HL-60/S4 (cell line): ENCODE measurements around the gene LAMA5.

Experiments
- in situ Hi-C: fragments of 300-500 bp; cut with MboI; formaldehyde crosslinking; loops from 2 replicates; pipeline ENCODE4 v1.14.3; 2022; ENCODE audit warnings: low sequenced_read_pairs

Gene LAMA5

DNA sequence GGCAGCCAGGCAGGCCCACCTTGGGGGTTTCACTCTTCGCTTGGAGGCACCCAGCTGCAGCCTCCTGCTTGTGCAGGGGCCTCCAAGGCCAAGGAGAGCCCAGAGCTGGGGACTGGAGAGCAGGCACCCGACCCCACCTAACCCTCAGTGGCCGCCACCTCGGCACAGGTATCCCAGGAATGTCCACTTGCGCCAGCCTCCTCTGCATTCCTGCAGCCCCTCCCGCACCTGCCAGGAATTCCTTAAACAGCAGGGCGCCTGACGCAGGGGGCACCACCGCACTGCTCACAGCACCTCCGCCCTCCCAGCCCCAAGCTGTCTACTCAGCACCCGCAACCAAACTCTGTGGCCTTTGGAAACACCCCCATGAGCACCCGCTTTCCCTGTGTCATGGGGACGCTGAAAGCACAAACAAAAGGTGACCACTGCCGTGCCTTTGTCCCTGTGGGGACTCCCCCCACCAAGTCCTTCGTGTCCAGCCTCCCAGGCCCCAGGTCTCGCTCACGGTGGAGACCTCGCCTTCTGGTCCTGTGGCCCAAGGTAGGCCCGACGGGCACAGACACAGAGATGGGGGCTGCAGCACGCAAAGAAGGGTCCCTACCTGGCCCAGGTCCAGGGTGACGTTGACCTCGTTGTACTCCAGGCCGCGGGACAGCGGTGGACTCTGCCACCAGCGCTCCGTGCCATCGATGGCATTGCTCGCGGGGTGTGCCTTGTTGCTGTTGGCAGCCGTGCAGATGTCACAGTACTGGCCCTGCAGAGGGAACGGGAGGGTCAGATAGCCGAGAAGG, 5.1 kb downstream of the LAMA5 start:
- in situ Hi-C loops: no loop called here

DNA sequence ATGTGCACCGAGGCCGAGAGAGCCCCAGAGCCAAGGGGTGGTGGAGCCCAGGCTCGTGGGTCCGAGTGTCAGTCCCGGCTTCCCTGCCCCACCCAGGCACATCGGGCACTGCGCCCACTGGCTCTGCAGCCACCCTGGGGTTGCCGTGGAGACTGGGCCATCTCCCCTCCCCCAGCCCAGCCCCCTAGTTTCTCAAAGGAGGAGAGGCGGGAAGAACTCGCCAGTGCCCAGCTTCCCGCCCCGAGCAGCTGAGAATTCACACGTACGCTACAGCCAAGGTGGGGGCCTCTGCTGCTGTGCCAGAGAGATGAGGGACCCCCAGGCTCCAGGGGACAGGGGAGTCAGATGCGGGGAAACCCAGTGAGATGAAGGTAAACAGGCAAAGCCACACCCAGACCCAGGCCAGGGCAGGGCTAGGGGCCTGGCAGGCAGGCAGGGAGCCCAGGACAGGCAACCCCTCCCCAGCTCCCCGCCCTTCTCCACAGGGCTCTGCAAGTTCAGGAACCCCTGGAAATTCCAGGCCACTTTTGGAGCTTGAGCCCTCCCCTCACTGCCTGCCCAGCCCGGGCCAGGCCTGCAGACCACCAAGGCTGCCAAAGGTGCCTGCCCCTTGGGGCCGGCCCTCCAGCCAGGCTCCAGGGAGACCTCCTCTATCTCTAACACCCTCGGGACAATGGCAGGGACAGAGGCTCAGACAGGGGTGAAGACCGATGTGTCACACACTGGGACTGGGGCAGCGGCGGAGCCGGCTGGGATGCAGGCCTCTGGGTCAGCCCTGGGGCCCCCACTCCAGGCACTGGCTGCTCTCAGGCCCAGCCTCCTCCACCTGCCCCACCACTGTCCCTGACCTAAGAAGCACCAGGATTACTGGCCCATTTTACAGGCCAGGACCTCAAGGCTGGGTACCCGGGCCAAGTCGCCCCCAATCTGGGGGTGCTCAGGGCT, 6.0 kb downstream of the LAMA5 start:
- in situ Hi-C loops: no loop called here

DNA sequence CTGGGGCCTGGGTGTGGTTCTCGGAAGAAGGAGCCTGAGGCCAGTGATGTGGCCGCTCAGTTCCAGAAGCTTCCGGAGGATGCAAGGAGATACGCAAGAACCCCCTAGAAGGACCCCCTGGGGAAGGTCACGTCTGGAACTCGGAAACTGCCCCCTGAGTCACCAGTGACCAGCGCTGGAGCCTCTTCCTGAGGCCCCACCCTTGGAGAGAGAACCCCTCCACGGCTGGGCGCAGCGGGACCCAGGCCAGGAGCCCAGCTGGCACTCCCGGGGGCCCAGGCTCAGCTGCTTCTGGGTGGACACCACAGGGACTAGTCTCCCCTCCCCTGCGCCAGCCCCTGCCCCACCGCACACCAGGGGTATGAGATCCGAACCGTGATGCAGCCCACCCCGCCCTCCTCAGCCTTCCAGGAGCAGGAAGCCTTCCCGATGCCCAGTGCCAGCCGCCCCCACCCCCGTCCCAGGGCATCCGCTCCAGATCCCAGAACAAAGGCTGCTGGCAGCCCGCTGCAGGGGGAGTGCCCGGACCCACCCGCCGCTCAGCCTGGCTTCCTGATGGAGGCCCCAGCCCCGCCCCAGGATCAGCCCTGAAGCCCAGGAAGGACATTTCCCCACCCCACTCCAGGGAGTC, 7.5 kb downstream of the LAMA5 start:
- in situ Hi-C loops: no loop called here

DNA sequence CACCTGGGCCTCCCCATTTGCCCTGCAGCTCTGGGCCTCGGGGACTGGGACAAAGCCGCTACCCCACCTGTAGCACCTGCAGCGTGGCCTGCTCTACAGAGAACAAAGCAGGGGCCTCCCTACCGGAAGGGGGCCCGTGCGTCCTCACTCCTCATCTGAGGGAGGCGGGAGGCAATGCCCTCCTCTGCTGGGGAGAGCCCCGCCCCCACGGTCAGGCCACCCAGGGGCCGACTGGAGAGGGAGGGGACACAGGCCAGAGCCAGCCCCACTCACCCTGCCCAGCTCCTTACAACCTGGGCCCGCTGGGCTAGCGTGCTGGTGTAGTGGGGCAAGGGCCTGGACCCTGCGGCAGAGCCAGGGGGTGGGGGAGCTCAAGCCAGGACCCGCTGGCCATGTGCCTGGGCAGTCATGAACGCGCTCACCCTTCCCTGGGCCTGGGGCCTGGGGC, 8.0 kb downstream of the LAMA5 start:
- in situ Hi-C loops: no loop called here

GRCh38 chr20:62358171-62359042, 8.7 kb downstream of the LAMA5 start:
- in situ Hi-C loops: no loop called here

GRCh38 chr20:62357681-62358080, 9.4 kb downstream of the LAMA5 start:
- in situ Hi-C loops: no loop called here

- in situ Hi-C loops: no loop called here
Measured at GRCh38 chr20:62357187-62357667, 9.9 kb downstream of the LAMA5 start.

GRCh38 chr20:62356589-62357186, 10.4 kb downstream of the LAMA5 start:
- in situ Hi-C loops: no loop called here

DNA sequence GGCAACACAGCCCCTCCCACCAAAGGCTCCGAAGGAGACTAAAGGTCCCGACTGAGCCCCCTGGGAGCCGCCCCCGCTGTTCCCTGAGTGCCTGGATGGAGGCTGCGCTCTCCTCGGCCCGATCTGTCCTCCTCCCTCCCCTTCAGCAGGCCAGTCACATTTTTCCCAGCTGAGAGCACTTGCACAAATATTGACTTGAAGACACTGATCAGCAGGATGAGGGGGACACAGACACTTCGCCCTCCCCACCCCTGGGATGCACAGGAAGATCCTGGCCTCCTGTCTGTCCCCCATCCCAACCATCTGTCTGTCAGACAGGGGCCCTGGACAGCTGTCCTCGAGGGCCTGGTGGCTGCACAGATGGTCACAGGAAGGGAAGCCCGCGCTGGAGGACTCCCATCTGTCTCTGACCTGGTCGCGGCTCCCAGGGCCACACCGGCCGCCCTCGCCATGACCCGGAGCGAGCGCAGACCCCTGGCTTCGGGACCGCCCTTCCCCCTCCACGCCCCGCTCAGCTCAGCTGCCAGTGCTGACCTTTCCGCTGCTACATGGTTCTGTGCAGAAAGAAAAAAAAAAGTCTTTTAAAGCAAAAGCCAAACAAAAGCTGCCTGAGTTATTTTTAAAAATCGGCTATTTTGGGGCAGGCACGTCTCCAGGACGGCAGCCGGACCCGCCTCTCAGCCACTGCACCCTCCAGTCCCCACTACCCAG, 11.1 kb downstream of the LAMA5 start:
- in situ Hi-C loops: no loop called here

- in situ Hi-C loops: no loop called here
Measured at GRCh38 chr20:62355516-62355877, 11.6 kb downstream of the LAMA5 start.

DNA sequence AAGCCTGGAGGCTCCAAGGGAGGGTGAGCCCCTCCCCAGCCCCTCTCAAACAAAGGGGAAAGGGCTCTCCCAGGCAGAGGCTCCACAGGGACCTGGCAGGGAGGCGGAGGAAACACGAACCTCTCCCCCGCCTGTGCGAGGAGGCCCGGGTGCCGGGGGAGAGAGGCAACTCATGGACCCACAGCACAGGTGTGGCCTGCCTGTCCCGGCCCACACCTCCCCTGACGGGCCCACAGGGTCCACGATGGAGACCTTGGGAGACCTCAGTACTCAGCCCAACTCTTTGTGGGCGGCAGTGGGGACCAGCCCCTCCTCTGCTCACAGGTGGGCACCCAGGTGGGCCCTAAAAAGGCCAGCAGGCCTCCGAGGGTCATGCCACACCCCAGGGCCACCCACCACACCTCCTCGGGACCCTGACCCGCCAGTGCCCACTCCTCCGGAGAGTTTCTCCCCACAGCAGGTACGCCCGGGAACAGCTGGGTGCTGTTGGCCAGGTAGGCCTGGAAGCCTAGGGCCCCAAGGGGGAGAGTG, 12.2 kb downstream of the LAMA5 start:
- in situ Hi-C loops: no loop called here

DNA sequence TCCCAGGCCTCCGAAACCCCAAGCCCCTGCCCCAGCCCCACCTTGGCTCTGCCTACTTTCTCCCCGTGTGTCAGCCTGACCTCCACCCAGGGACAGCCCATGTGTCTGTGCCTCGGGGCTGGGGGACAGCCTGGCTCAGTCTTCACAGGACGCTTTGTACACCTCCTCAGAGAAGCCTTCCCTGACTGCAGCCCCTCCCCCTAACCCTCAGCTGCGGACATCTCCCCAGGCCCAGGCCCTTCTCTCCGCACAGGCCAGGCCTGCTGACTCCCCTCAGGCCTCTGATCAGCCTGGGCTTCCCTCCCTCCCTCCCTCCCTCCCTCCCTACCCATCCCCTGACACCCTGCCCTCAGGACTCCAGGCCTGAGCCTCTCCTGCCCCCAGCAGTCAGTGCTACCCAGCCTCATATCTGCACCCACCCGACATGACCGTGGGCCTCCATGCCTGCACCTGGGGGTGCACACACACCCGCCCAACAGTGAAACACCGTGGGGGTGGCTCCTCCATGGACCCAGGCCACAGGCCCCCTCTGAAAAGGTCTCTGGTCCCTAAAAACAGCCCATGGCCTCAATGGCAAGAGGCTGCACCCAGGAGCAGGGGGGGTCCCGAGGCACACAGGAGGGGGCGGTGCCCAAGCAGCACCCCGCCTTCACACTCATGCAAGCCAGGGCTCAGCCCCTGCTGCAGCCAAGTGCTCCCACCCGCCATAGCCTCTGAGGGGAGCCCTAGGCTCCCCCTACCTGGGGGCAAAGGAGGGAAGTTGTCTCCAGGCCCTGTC, 12.9 kb downstream of the LAMA5 start:
- in situ Hi-C loops: no loop called here

DNA sequence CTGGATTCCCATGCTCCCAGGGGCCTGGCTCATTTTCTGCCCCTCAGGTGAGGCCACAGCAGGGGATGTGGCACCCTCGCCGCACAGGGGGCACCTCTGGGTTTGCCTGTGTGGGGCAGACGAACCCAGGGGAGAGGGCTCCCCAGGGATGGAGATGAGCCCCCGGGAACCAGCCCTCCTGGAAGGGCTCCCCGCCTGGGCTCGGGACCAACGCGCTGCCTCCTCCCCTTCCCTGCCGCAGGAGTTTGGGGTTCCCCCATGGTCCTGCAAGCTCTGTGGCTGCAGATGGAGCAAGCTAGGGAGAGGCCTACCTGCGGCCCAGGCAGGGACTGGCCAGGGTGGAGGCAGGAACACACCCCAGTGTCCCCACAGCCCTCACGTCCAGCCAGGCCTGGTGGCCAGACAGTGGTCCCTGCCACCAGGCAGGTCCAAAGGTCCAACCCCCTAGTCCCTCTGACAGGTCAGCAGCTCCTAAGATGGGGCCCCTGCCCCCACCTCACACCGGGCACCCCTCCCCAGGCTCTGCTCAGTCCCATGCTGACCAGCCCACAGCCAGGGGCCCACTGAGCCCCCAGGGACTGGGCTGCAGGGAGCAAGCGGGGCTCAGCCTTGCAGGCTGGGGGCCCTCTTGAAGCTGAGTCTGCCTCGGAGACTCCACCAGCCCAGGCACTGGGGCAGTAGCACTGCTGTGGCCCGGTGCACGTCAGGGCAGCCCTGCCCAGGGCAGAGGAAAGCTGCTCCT, 13.7 kb downstream of the LAMA5 start:
- in situ Hi-C loops: no loop called here

DNA sequence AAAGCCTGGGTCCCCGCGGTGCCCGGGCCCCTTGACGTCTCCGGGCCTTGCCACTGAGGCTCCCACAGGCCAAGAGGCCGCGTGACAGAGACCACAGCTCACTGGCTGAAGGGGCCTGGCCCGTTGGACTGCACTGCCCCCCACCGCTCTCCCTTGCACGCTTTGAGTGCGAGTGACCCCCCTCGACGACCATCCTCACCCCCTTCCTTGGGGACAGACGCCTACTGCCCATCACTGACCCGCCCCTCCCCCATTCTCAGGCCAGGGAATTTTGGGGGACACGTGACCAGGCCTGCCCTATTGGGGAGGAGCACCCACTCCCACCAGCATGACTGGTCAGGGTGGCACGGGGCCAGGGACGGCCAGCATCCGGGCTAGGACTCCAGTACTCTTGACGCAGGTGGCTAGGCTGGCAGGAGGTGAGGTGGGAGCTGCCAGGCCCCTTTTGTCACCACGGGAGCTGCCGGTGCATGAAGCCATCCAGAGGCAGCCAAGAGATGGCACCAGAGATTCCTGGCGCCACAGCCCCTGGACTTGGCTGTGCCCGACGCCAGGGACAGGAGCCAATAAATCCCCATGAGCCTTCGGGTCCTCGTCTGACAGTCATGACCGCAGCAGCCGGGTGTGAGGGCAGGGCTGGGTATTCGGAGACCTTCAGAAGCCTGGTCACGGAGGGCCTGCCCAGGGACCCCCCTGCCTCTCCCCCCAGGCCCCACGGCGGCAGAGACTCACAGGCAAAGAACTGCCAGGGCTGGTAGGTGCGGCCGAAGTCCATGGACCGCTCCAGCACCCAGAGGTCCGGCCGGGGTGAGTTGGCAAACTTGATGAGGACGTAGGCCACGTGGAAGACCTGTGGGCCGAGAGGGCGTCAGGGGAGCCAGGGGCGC, 14.5 kb downstream of the LAMA5 start:
- in situ Hi-C loops: no loop called here

DNA sequence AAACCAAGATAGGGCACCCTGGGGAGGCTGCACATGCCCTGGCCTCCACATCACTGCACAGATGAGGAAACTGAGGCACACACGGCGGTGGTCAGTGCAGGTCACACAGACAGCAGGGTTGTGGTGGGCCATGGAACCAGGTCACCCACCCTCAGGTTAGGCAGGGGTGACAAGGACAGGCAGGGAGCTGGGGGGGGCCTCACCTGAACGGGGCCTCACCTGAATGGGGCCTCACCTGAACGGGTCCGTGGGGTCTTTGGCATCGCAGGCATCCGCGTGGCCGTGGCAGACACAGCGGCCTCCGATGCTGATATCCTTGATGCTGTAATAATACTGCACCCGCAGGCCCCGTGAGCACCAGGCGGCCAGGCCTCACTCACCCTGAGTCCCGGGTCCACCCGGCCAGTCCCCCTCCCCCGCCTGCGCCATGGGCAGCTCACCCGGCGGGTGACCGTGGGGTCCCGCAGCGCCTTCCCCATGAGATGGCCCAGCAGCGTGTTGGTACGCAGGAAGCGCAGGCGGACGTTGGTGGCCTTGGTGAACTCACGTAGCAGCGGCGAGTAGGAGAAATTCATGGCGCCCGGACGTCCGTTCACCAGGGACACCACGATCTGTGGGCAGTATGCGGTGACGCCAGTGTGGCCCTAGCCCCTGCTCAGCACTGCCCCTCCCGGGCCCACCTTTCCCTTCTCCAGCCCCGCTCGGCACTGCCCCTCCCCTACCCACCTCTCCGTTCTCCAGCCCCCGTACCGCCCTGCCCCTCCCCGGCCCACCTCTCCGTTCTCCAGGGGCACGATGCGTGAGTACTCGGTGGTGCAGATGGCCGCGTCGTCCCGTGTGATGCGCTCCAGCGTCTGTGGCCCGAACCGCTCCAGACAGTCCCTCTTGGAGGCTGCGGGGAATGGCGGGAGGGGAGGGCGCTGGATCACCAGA, 15.4 kb downstream of the LAMA5 start:
- in situ Hi-C loops: no loop called here
